Large intestine (tissue), 3 donors: ENCODE results near the gene COX14. TPM values are rescaled to one million over a fixed set of nuclear protein-coding genes. Genes with fewer than 3 reads are reported as not detected.
A peak's percentile ranks its signal among the peaks of the same experiment; 100 is the strongest.

Experiments
- DNase-seq, 2 donors: peaks; one replicate each; pipeline versions ENCODE4 v3.0.0 to v3.0.0-alpha.2; 2013
- H3K27ac ChIP-seq: one replicate; pipeline ENCODE4 v1.5.1; 2013; ENCODE audit warnings: low read length
- H3K27me3 ChIP-seq: 2 replicates; pipeline ENCODE4 v1.6.1; 2013; ENCODE audit warnings: low read length; ENCODE audit not compliant: control insufficient read depth, insufficient read depth
- H3K36me3 ChIP-seq: 2 replicates; pipeline ENCODE4 v1.6.1; 2013; ENCODE audit warnings: low read length; ENCODE audit not compliant: control insufficient read depth, insufficient read depth
- H3K4me1 ChIP-seq: one replicate; pipeline ENCODE4 v1.6.1; 2013; ENCODE audit warnings: low read length; ENCODE audit not compliant: control insufficient read depth, insufficient read depth
- H3K4me3 ChIP-seq: one replicate; pipeline ENCODE4 v1.5.1; 2013; ENCODE audit warnings: low read length
- H3K9me3 ChIP-seq: one replicate; pipeline ENCODE4 v1.6.1; 2013; ENCODE audit warnings: mild to moderate bottlenecking, low read depth, low read length, moderate library complexity; ENCODE audit not compliant: control insufficient read depth
- WGBS: methylation state at CpG from one replicate; pipeline ENCODE4 v1.1.5; 2013; ENCODE audit warnings: low lambda C conversion rate; ENCODE audit not compliant: insufficient coverage; 5-methylcytosine and 5-hydroxymethylcytosine counted together
- polyA plus RNA-seq: library from polyadenylated mRNA; unstranded; fragments of 120-200 nt; gene quantifications from one replicate; pipeline ENCODE4 v1.2.1, GENCODE V29; 2013

Gene COX14
- polyA plus RNA-seq, 1 donor = 54.2 TPM

DNA sequence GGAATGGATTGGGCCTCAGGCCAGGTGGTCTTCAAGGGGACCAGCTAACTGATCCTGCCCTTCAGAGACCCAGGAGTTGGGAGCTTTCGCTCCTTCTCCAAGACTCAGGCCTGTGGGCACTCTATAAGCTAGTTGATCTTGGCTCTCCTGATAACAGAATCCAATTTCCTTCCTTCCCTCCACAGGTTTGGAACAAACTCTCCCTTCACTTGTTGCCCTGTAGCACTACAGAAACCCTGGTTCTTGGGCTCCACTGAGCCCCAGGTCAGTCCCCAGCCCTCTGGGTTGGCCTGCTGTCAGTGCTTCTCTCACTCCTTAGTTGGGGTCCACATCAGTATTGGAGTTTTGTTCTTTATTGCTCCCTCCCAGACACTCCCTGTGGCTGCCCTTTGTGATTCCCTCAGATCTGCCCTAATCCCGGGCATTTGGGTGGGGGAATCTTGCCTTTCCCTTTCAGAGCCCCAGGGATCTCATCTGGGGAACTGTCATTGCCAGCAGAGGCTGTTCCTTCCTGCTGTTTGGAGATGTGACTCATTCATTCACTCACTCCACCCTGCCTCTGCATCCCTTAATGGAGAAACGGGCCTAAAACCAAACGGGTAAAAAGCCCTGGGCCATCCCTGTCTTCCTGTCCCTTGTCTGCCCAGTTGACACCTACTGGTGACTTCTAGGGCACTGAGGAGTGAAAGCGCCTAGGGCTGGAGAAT is 12.6 kb upstream of the COX14 start:
- WGBS = 80% methylated on average over 2 of the region's 5 CpGs

GRCh38 chr12:50100561-50100960 is 11.5 kb upstream of the COX14 start:
- Histone ChIP-seq H3K4me3 (no peak overlapping the region), H3K27ac (no peak overlapping the region), H3K27me3 (no peaks in the 10 kb centered on the region), H3K9me3 (no peaks in the 10 kb centered on the region), H3K36me3 (peaks cover 47% of the 10 kb centered on the region), H3K4me1 (peaks cover 28% of the 10 kb centered on the region)
- WGBS = 50% methylated on average over 1 of the region's 3 CpGs
- DNase-seq = no peak

More for the DNA sequence above, 12.6 kb upstream of the COX14 start:
- DNase-seq = no peak
- H3K36me3 ChIP-seq = peaks cover 56% of the 10 kb centered on the region
- H3K9me3 ChIP-seq = no peaks in the 10 kb centered on the region
- H3K4me3 ChIP-seq = no peak overlapping the region
- no peak overlapping the region for H3K27ac ChIP-seq
- H3K27me3 ChIP-seq = no peaks in the 10 kb centered on the region
- H3K4me1 ChIP-seq = peaks cover 22% of the 10 kb centered on the region

DNA sequence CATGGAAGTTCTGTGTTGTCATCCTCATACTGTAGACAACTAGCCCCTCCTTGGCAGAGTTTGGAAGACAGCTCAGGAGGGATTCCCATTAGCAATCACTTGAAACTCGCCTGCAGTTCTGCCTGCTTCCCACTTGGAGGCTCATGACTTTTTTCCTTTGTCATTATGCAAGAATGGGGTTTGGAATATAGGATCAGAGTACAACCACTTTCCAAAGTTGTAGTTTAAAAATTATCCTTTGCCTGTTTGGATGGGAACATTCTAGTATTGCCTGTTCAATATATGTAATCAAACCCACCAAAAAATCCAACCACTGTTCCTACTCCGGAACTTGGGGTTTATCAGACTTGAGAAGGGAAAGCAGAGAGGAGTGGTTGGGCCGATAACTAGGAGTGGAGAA is 10.4 kb upstream of the COX14 start:
- Histone ChIP-seq H3K9me3 (no peaks in the 10 kb centered on the region), H3K27ac (peak overlapping the region; percentile 91), H3K27me3 (no peaks in the 10 kb centered on the region), H3K4me3 (no peak overlapping the region), H3K4me1 (peaks cover 39% of the 10 kb centered on the region), H3K36me3 (peaks cover 37% of the 10 kb centered on the region)
- WGBS = 100% methylated on average over 1 of the region's 3 CpGs
- peak in 1 of 2 donors; percentile 53 for DNase-seq

DNA sequence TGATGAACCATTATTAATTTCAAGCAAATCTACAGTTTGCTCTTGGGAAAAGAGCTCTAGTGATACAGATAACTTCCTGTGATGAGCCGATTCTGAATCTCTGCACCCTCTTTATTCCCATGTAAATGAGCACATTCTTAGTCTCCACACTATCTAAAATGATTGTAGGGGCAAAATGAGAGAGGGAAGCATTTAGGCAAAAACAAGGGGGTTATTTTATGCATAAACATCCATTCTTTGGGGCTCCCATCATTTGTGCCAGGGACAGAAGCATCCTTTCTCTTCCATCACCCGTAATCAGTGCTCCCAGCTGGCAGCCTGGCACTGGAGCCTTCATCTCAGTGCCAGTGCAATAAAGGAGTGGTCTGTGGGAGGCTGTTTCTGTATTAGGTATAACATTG is 9.9 kb upstream of the COX14 start:
- Histone ChIP-seq H3K4me1 (peaks cover 44% of the 10 kb centered on the region), H3K36me3 (peaks cover 37% of the 10 kb centered on the region), H3K9me3 (no peaks in the 10 kb centered on the region), H3K4me3 (no peak overlapping the region), H3K27ac (peak overlapping the region; percentile 91), H3K27me3 (no peaks in the 10 kb centered on the region)
- WGBS = no CpG with 5 or more reads among the region's 2 CpGs
- DNase-seq = no peak

- DNase-seq = peak in 1 of 2 donors; percentile 71
- Histone ChIP-seq H3K27ac (peak overlapping the region; percentile 91), H3K4me3 (no peak overlapping the region), H3K27me3 (no peaks in the 10 kb centered on the region), H3K4me1 (peaks cover 50% of the 10 kb centered on the region), H3K36me3 (peaks cover 42% of the 10 kb centered on the region), H3K9me3 (no peaks in the 10 kb centered on the region)
- WGBS = no CpG with 5 or more reads among the region's 8 CpGs
Observed at GRCh38 chr12:50102646-50103309, 9.3 kb upstream of the COX14 start.

DNA sequence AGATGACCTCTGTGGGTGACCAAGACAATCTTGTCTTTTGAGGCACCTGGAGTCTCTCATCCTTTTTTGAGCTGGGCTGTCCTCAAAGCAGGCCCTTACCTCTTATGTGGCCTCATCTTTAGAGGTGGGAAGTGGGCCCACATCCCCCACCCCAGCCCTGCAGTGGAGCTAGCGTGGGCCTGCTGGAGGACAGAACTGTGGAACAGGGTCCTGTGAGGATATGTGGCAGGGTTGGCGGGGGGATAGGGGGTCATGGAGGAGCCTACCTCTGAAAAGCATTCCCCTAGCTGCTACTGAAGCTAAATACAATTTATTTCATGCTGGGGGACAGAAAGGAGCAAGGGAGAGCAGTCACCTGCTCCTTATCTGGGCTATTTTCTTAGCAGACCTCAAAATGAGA is 8.7 kb upstream of the COX14 start:
- no CpG with 5 or more reads among the region's 2 CpGs for WGBS
- DNase-seq = no peak
- Histone ChIP-seq H3K4me3 (no peak overlapping the region), H3K27me3 (no peaks in the 10 kb centered on the region), H3K4me1 (peaks cover 56% of the 10 kb centered on the region), H3K9me3 (no peaks in the 10 kb centered on the region), H3K36me3 (peaks cover 42% of the 10 kb centered on the region), H3K27ac (peak overlapping the region; percentile 91)

GRCh38 chr12:50103767-50104321 is 8.2 kb upstream of the COX14 start, which contains the start of gene GPD1:
Gene GPD1, plus strand, starts transcription at chr12:50104008. Its CDS starts 43 bp downstream, at chr12:50104051.
- no CpG with 5 or more reads among the region's 13 CpGs for WGBS
- H3K4me3 ChIP-seq = peak within 1 kb of the TSS; percentile 72

GRCh38 chr12:50104417-50105366 is 7.3 kb upstream of the COX14 start:
- Histone ChIP-seq H3K4me1 (peaks cover 69% of the 10 kb centered on the region), H3K36me3 (peaks cover 39% of the 10 kb centered on the region), H3K9me3 (no peaks in the 10 kb centered on the region), H3K4me3 (peak overlapping the region; percentile 72), H3K27me3 (no peaks in the 10 kb centered on the region), H3K27ac (peak overlapping the region; percentile 91)
- no CpG with 5 or more reads among the region's 14 CpGs for WGBS
- DNase-seq = peak; percentile 90 to 95

More at GRCh38 chr12:50103767-50104321, 8.2 kb upstream of the COX14 start, which contains the start of gene GPD1:
- peaks cover 41% of the 10 kb centered on the region for H3K36me3 ChIP-seq
- peak within 1 kb of the TSS; percentile 91 for H3K27ac ChIP-seq
- H3K9me3 ChIP-seq = no peaks in the 10 kb centered on the region
- DNase-seq = peak; percentile 83 to 89
- H3K27me3 ChIP-seq = no peaks in the 10 kb centered on the region
- H3K4me1 ChIP-seq = peaks cover 60% of the 10 kb centered on the region

GRCh38 chr12:50105913-50106450 is 6.1 kb upstream of the COX14 start:
- Histone ChIP-seq H3K36me3 (peaks cover 28% of the 10 kb centered on the region), H3K4me3 (peak overlapping the region; percentile 72), H3K9me3 (no peaks in the 10 kb centered on the region), H3K27ac (peak overlapping the region; percentile 91), H3K27me3 (no peaks in the 10 kb centered on the region), H3K4me1 (peaks cover 82% of the 10 kb centered on the region)
- DNase-seq = no peak
- 92% methylated on average over 2 of the region's 12 CpGs for WGBS
